SKM-1 treated with dmso at 0.1 percent for 144 hours (cell line): Measurements from ENCODE around the gene GJC2.
"Not testable (repeated sequence)": the region's sequence is repeated elsewhere in the genome, so short reads cannot be mapped to it uniquely, and the experiment has no call there.

ENCODE experiments used
- DNase-seq: peaks from one replicate; lab custom pipeline; 2025; ENCODE audit not compliant: unreplicated experiment; lab: John Stamatoyannopoulos, UW

The GJC2 gene

GRCh38 chr1:228149406-228150119 lies at the start of gene GJC2:
TSS of gene GJC2 (plus strand) at chr1:228149930. CDS start at chr1:228157759, 7,829 bp downstream.
- DNase-seq, result no peak

DNA sequence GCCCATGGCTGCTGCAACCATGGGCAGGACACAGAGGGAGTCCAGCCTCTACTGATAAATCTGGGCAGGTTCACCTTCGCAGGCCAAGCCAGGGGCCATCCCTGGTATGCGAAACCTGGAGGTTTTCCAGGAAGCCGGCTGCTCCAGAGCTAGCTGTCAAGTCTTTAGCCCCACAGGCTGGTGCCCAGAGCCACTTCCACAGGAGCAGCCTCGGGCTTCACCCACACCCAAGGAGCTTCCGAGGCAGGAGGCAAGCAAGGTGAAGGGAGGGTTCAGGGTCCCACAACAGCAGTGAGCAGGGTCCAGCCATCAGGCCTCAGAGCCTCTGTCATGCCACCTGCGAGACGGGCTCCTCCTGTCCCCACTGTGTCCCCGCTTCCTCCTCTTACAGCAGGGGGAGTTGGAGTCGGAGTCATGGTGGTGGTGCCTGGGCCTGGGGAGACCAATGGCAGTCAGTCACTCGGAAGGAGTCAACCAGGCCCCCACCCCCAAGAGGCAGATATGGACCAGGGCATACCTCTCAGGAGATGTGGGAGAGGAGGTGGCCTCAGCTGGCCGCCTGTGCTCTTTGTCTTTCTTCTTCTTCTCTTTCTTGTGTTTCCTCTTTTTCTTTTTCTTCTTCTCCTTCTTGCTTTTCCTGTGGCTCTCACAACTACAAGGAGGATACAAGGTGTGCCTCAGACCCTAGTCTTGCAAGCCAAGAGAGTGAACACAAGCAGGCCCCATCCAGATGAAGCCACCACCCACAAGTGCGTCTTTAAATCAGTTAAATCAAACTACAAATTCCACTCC lies 48.7 kb upstream of the GJC2 start:
- DNase-seq, result no peak

DNA sequence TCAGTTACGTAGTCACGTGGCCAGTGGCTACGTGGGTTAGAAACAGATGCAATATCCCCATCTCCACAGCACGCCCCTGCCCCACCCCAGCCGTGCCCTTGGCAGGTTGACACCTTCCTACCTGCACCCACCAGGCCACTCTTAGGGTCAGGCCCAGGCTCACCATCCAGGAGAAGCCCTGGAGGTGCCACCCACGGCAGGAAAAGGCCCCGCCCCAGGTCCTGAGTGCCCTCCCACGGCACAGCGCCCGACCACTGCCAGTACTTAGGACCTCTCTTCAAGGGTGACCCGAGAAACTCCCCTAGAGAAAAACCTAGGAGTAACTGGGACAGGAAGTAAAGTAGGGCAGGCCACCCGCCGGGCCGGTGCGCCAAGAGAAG lies 48.1 kb upstream of the GJC2 start:
- DNase-seq, result no peak

DNA sequence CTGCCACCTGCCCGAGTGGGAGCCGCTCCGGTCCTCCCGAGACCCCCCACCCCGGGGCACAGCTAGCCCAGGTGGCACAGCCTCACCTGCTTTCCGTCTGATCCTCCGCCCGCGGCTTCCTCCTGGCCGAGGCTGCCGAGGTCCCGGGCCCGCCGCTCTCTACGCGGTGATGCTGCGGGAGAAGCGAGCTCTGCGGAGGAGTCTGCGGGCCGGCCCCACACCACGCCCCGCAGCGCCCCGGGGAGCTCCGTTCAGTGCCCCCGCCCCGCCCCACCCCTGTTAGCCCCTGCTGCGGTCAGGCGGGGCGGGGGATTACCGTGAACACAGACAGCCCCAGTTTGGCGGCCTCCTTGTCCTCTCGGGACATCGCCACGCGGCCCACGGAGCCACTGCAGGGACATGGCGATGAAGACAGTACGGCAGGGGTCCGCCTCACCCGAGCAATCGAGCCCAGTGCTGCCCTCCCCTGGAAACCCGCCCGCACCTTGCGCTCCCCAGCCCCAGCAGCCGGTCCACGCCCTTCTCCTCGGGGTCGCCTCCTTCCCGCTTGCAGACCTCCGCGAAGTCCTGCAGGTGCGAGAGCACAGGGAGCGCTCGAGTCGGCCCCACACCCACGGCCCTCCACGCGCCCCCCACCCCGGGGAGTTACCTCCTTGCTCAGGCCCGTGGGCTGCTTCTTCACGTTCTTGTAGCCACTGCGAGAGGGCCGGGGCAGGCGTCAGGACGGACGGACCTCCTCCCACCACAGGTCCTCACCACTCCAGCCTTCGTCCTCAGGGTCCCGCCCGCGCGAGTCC lies 47.5 kb upstream of the GJC2 start:
- DNase-seq, result no peak

DNA sequence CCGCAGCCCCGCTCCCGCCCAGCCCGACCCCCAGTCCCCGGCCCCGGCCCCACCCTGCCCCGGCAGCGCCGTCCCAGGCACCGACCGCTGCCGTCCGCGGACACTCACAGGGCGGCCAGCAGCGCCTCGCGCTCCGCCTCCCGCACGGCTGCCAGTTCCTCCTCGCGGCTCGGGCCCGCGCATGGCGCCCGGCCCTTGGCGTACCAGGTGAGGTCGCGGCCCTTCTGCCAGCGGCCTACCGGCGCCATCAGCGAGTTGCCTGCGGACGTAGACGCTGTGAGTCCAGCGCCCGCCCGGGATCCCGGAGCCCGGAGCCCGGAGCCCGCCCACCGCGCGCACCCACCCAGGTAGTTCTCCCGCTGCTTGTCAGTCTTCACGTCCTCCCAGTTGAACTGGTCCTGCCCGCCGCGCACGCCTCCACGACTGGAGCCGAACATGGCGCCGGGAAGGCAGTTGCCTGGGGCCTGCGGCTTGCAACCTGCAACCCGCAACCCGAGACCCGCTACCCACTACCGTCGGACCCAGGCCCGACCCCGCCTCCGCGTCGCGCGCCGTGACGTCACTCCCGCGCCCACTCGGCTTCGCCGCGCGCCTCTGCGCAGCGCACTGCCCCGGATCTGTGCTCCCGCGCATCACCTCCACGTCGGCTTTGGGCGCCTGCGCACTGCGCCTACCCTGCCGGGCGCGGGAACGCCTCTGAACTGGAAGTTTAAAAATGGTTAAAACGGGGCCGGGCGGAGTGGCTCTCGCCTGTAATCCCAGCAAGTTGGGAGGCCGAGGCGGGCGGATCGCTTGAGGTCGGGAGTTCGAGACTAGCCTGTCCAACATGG lies 46.7 kb upstream of the GJC2 start, which contains the start of gene C1orf35:
TSS of gene C1orf35 (minus strand) at position 535 of the 830 bp plus-strand sequence. CDS start at position 437, 98 bp downstream.
- DNase-seq, result peak; percentile 96

- no peak for DNase-seq
These were observed 45.0 kb upstream of the GJC2 start for GRCh38 chr1:228104526-228105269.

- no peak for DNase-seq
These were observed 44.3 kb upstream of the GJC2 start for GRCh38 chr1:228105270-228105995.

DNA sequence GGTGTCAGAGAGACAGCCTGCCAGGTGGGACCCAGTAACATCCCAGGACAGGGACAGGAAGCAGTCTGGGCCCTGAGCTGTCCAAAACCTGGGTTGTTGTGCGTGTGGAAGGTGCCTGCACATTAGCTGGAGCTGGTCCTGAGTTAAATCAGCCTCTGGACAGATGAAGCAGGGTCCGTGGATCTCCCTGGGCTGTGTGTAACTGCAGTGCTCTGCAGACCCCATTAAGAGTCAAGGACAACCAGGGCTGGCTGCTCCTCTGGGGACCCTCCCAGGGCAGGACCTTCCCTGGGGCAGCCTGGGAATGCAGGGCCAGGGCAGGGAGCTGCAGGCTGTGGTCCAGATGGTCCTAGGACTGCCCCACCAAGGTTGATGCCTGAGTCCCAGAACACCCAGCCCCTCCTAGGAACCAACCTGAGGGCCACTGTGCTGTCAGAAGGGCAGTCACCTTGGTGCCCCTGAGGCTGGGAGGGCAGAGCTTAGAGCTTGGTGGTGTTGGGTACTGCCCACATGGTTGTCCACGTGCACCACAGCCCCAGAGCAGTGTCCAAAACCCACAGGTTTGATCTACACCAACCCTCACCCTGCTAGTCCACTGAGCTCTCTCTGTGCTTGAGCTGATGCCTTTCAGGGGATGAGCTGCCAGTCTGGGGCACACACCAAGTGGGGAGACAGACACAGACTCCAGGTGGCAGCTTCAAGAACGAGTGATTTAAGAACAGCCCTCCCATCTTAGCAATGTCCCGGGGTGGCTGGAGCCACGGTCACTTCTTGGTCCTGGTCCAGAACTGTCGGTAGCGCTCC lies 43.5 kb upstream of the GJC2 start:
- DNase-seq, result no peak

DNA sequence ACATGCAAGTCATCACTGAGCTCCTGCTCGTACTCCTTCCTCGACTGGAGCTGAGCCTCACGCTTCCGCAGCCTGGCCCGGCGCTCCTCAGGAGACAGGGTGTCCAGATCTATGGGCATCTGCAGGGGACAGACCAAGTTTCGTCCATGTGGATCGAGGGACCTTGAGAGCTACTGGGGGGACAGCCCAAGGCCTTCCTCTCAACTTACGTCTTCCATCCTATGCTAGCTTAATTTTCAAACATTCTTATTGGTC lies 43.0 kb upstream of the GJC2 start:
- DNase-seq, result no peak

GRCh38 chr1:228107636-228108035 lies 42.1 kb upstream of the GJC2 start:
- no peak for DNase-seq

GRCh38 chr1:228108055-228108690 lies 41.6 kb upstream of the GJC2 start:
- DNase-seq, result no peak

DNA sequence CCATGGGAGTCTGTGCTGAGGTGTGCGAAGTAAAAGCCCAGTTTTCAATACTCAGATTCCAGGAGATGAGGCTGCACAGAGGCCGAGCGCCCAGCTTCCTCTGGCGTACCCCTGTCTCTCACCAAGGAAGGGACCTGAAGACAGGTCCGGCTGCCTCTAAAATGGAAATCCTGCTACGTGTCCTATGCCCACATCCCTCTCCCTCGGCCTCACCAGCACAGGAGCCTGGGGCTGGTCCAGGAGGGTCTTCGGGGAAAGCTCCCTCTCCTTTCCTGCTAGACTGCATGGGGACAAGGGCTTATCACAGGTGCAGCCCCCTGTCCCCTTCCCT lies 41.0 kb upstream of the GJC2 start:
- DNase-seq, result no peak

GRCh38 chr1:228109073-228109961 lies 40.4 kb upstream of the GJC2 start, which contains the start of gene MRPL55:
TSS of gene MRPL55 (minus strand) at chr1:228109299. CDS start at chr1:228108260, 1,039 bp downstream.
- DNase-seq, result peak; percentile 97

- DNase-seq, result no peak
These were observed 39.7 kb upstream of the GJC2 start for GRCh38 chr1:228109962-228110488.

GRCh38 chr1:228110556-228110955 lies 39.2 kb upstream of the GJC2 start:
- no peak for DNase-seq

DNA sequence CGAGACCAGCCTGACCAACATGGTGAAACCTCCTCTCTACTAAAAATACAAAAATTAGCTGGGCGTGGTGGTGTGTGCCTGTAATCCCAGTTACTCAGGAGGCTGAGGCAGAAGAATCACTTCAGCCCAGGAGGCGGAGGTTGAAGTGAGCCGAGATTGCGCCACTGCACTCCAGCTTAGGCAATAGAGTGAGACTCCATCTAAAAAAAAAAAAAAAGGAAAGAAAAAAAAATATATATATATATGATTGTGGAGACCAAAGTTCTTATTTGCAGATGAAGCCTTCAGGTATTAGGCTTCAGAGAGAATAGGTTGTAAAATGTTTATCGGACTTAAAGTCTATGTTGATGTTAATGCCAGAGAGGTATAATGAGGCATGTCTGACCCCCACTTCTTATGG lies 38.4 kb upstream of the GJC2 start:
- DNase-seq, result not testable (repeated sequence)

- DNase-seq, result no peak
These were observed 37.6 kb upstream of the GJC2 start for GRCh38 chr1:228112167-228112566.
